ENCODE results near the gene ZNF248. TPM values are rescaled to one million over a fixed set of nuclear protein-coding genes. Genes with fewer than 3 reads are reported as not detected.

Gene ZNF248
- total and polyA plus RNA-seq, 9 of the 15 experiments (the other 6 are each of a cell fraction or from before 2014, with no cell fraction given) = 4.5 to 16.5 (median 10.2) TPM

- DNase-seq (ENCODE audit: extremely low read depth in 1 of 4, low spot score in 3 of 4) (no peak), FAIRE-seq (no peak), ATAC-seq (no peak)
- Histone ChIP-seq H3K4me3 (no peak overlapping the region), H3K79me2 (ENCODE audit: control insufficient read depth, insufficient read depth, low read length) (no peaks in the 10 kb centered on the region), H3K4me1 (replicated peaks in 1 of 2; ENCODE audit: control insufficient read depth in 2 of 2, insufficient read depth in 2 of 2, low read length in 2 of 2) (no peaks in the 10 kb centered on the region), H4K20me1 (replicated peaks; ENCODE audit: control insufficient read depth, insufficient read depth, low read length) (no peaks in the 10 kb centered on the region), H3K9ac (ENCODE audit: insufficient read depth in 1 of 2, low read depth in 2 of 2, low read length in 2 of 2) (no peak overlapping the region), H2AFZ (ENCODE audit: low read depth, low read length) (no peak overlapping the region), H3K4me2 (ENCODE audit: insufficient read depth, low read length) (no peak overlapping the region), H3K36me3 (ENCODE audit: control insufficient read depth, insufficient read depth, low read length) (no peaks in the 10 kb centered on the region), H3K27me3 (ENCODE audit: control insufficient read depth in 2 of 2, insufficient read depth in 2 of 2, low read length in 2 of 2) (no peaks in the 10 kb centered on the region; a peak in 1 of 5 replicates), H3K9me3 (replicated peaks; ENCODE audit: control insufficient read depth, insufficient read depth, low read depth, low read length) (peaks cover 9% of the 10 kb centered on the region; the same call in 1 of the 2 replicates), H3K27ac (ENCODE audit: extremely low read depth, low read depth, low read length) (no peak overlapping the region), H3K9me1 (ENCODE audit: control insufficient read depth, insufficient read depth, low read length) (no peaks in the 10 kb centered on the region)
- no TSS peak for BruUV-seq (replicated peaks)
- ChIA-PET CTCF (ENCODE audit: low intra/inter-chr PET ratio) (no interaction called here), POLR2A (no interaction called here)
- intact Hi-C loops (cut with micrococcal nuclease) = no loop called here
- peak; percentile 63; the same call in 1 of the 2 replicates for TF ChIP-seq ZNF274 (IDR thresholded peaks at IDR 0.05; ENCODE audit: borderline replicate concordance, low read depth, low read length)
- TF ChIP-seq RCOR1 (IDR thresholded peaks at IDR 0.05; ENCODE audit: borderline replicate concordance in 1 of 2, low read depth in 2 of 2, low read length in 2 of 2) = no peak
- TF ChIP-seq SIN3A (IDR thresholded peaks at IDR 0.05; ENCODE audit: borderline replicate concordance in 2 of 2, control insufficient read depth in 1 of 2, low read depth in 2 of 2, low read length in 2 of 2) = no peak
- TF ChIP-seq DDX20 (tag; IDR thresholded peaks at IDR 0.05; ENCODE audit: low read depth) = no peak
- TF ChIP-seq HNRNPH1 (optimal IDR thresholded peaks at IDR 0.05; ENCODE audit: low read depth, low read length) = no peak
- no peak for TF ChIP-seq CHD1 (IDR thresholded peaks at IDR 0.05; ENCODE audit: low read length)
- WGBS (ENCODE audit: insufficient coverage, low coverage, missing lambda C conversion rate) = 2% methylated on average over 3 of the region's 3 CpGs
- in situ Hi-C loops (cut with MboI) = no loop called here
These were observed 38.3 kb upstream of the ZNF248 start for GRCh38 chr10:37895674-37896073.

- H3K79me2 ChIP-seq (ENCODE audit: control insufficient read depth, insufficient read depth, low read length) = no peaks in the 10 kb centered on the region
- H3K27me3 ChIP-seq (ENCODE audit: control insufficient read depth in 2 of 2, insufficient read depth in 2 of 2, low read length in 2 of 2) = no peaks in the 10 kb centered on the region
- ChIA-PET CTCF (ENCODE audit: low intra/inter-chr PET ratio) (no interaction called here), POLR2A (interaction anchor here (0.7 kb wide), 1 partner anchor 28 kb away, joined by 3 read pairs; no protein-coding TSS in a partner anchor)
- no peak for ATAC-seq
- no peaks in the 10 kb centered on the region for H3K4me1 ChIP-seq (replicated peaks in 1 of 2; ENCODE audit: control insufficient read depth in 2 of 2, insufficient read depth in 2 of 2, low read length in 2 of 2)
- no peak for FAIRE-seq
- H3K9me3 ChIP-seq (replicated peaks; ENCODE audit: control insufficient read depth, insufficient read depth, low read depth, low read length) = no peaks in the 10 kb centered on the region
- H4K20me1 ChIP-seq (replicated peaks; ENCODE audit: control insufficient read depth, insufficient read depth, low read length) = no peaks in the 10 kb centered on the region
- BruUV-seq (replicated peaks) = no TSS peak
- H3K9me1 ChIP-seq (ENCODE audit: control insufficient read depth, insufficient read depth, low read length) = no peaks in the 10 kb centered on the region
- no peak for DNase-seq (ENCODE audit: extremely low read depth in 1 of 4, low spot score in 3 of 4)
- no peak overlapping the region for H2AFZ ChIP-seq (ENCODE audit: low read depth, low read length)
- TF ChIP-seq MAFK (IDR thresholded peaks at IDR 0.05; ENCODE audit: low read length) (peak; percentile 40; the same call in 1 of the 2 replicates), ZNF316 (IDR thresholded peaks at IDR 0.05) (peak; percentile 60), C11orf30 (IDR thresholded peaks at IDR 0.05; ENCODE audit: low read depth) (peak; percentile 52), MAFF (IDR thresholded peaks at IDR 0.05; ENCODE audit: low read length) (peak; percentile 58), EZH2 (IDR thresholded peaks at IDR 0.05; ENCODE audit: borderline replicate concordance, low read depth, low read length) (no peak)
- H3K36me3 ChIP-seq (ENCODE audit: control insufficient read depth, insufficient read depth, low read length) = no peaks in the 10 kb centered on the region
- H3K27ac ChIP-seq (ENCODE audit: extremely low read depth, low read depth, low read length) = no peak overlapping the region
- H3K9ac ChIP-seq (ENCODE audit: insufficient read depth in 1 of 2, low read depth in 2 of 2, low read length in 2 of 2) = no peak overlapping the region
- intact Hi-C loops (cut with micrococcal nuclease) = no loop called here
- in situ Hi-C loops (cut with MboI) = no loop called here
- H3K4me2 ChIP-seq (ENCODE audit: insufficient read depth, low read length) = no peak overlapping the region
- H3K4me3 ChIP-seq = no peak overlapping the region
These were observed 28.4 kb upstream of the ZNF248 start for GRCh38 chr10:37885850-37886249.
